ENCODE data around the gene WSCD1.

The WSCD1 gene

GRCh38 chr17:6163612-6164333, 93.6 kb downstream of the WSCD1 start:
- DNase-seq = no peak

- no peak for DNase-seq
Measured at GRCh38 chr17:6164996-6165395, 94.8 kb downstream of the WSCD1 start.

GRCh38 chr17:6165806-6166205, 95.6 kb downstream of the WSCD1 start:
- no peak for DNase-seq

- no peak for DNase-seq
Measured at GRCh38 chr17:6166492-6167179, 96.5 kb downstream of the WSCD1 start.

GRCh38 chr17:6168296-6168695, 98.1 kb downstream of the WSCD1 start:
- DNase-seq = no peak

GRCh38 chr17:6170349-6170748, 100.2 kb downstream of the WSCD1 start:
- DNase-seq = no peak

- no peak for DNase-seq
Measured at GRCh38 chr17:6172642-6173330, 102.6 kb downstream of the WSCD1 start.

GRCh38 chr17:6173653-6174052, 103.5 kb downstream of the WSCD1 start:
- DNase-seq = no peak

All from activated CD8-positive, alpha-beta memory T cell treated with anti-CD3 and anti-CD28 coated beads for 24 hours (primary cell).